ENCODE data around the gene TMCC1. TPM values are rescaled to one million over a fixed set of nuclear protein-coding genes. Genes with fewer than 3 reads are reported as not detected.
"Not testable (repeated sequence)": the region's sequence is repeated elsewhere in the genome, so short reads cannot be mapped to it uniquely, and the experiment has no call there.

Gene TMCC1
- total RNA-seq, 4 donors from 2014 or later: 23.2 to 78.7 (median 54.1) TPM

DNA sequence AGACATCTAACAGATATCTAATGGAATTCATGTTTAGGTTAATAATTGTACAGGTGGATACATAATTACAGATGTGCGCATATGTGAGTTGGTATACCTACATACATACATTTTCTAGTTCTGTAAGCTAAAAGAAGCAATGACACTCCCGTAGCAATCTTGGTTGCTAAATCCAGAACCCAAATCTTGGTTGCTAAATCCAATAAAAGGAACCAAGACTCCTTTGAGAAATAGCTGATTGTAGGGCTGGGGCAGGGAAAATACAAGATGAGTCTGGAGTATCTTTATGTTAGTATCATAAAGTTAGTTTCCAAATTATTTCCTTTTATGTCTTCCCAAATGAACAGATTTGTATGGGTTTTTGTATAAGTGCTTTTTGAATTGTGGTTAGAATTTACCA lies 135.2 kb downstream of the TMCC1 start:
- no peak overlapping the region for H3K27ac ChIP-seq
- no peak overlapping the region for H3K4me3 ChIP-seq
- H3K27me3 ChIP-seq: no peaks in the 10 kb centered on the region
- TF ChIP-seq POLR2A (IDR thresholded peaks at IDR 0.05): no peak
- no peak for TF ChIP-seq CTCF (IDR thresholded peaks at IDR 0.05)
- no peaks in the 10 kb centered on the region for H3K4me1 ChIP-seq
- no peaks in the 10 kb centered on the region for H3K9me3 ChIP-seq
- H3K36me3 ChIP-seq: no peaks in the 10 kb centered on the region
- intact Hi-C loops (cut with DNase I; ENCODE audit: low total_unique reads): no loop called here
- DNase-seq: no peak

- no peak for TF ChIP-seq POLR2A (IDR thresholded peaks at IDR 0.05)
- no peak for TF ChIP-seq CTCF (IDR thresholded peaks at IDR 0.05)
- DNase-seq: no peak
- Histone ChIP-seq H3K9me3 (no peaks in the 10 kb centered on the region), H3K27ac (no peak overlapping the region), H3K4me1 (no peaks in the 10 kb centered on the region), H3K36me3 (no peaks in the 10 kb centered on the region), H3K27me3 (no peaks in the 10 kb centered on the region), H3K4me3 (no peak overlapping the region)
- intact Hi-C loops (cut with DNase I; ENCODE audit: low total_unique reads): no loop called here
Measured at GRCh38 chr3:129756871-129757270, 136.6 kb downstream of the TMCC1 start.

DNA sequence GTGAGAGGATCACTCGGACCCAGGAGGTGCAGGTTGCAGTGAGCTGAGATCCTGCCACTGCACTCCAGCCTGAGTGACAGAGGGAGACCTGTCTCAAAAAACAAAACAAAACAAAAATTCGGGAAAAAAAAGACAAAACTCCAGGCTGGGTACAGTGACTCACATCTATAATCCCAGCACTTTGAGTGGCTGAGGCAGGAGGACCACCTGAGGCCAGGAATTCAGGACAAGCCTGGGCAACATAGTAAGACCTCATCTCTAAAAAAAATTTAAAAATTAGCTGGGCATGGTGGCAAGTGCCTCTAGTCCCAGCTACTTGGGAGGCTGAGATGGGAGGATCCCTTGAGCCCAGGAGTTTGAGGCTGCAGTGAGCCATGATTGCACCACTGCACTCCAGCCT lies 142.4 kb downstream of the TMCC1 start:
- DNase-seq; intact Hi-C loops (cut with DNase I; ENCODE audit: low total_unique reads); H3K9me3 ChIP-seq; H3K4me1 ChIP-seq; H3K4me3 ChIP-seq; H3K27me3 ChIP-seq; H3K36me3 ChIP-seq; H3K27ac ChIP-seq: not testable (repeated sequence)

- TF ChIP-seq POLR2A (IDR thresholded peaks at IDR 0.05) (no peak), CTCF (IDR thresholded peaks at IDR 0.05) (no peak)
- H3K4me3 ChIP-seq: no peak overlapping the region
- no peaks in the 10 kb centered on the region for H3K36me3 ChIP-seq
- H3K9me3 ChIP-seq: no peaks in the 10 kb centered on the region
- H3K4me1 ChIP-seq: no peaks in the 10 kb centered on the region
- no peaks in the 10 kb centered on the region for H3K27me3 ChIP-seq
- H3K27ac ChIP-seq: no peak overlapping the region
- intact Hi-C loops (cut with DNase I; ENCODE audit: low total_unique reads): no loop called here
- no peak for DNase-seq
Measured at GRCh38 chr3:129749692-129750091, 143.8 kb downstream of the TMCC1 start.

DNA sequence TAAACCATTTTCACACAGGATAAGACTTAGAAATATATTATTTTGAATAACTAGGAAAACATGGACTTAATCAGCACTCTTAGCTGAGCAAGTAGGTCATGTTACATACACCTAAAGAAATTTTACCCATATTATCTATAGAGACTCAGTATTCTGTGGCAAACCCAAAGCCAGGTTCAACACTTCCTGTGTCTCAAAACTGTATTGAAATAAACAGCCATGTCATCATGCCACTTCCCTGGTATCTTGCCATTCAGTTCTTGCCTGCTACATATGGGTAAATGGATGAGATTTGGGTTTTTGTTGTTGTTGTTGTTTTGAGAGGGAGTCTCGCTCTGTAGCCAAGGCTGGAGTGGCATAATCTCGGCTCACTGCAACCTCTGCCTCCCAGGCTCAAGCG lies 145.5 kb downstream of the TMCC1 start:
- H3K9me3 ChIP-seq: no peaks in the 10 kb centered on the region
- no peaks in the 10 kb centered on the region for H3K36me3 ChIP-seq
- intact Hi-C loops (cut with DNase I; ENCODE audit: low total_unique reads): no loop called here
- no peaks in the 10 kb centered on the region for H3K27me3 ChIP-seq
- no peak for TF ChIP-seq POLR2A (IDR thresholded peaks at IDR 0.05)
- no peak for TF ChIP-seq CTCF (IDR thresholded peaks at IDR 0.05)
- no peak overlapping the region for H3K27ac ChIP-seq
- no peak for DNase-seq
- H3K4me1 ChIP-seq: no peaks in the 10 kb centered on the region
- no peak overlapping the region for H3K4me3 ChIP-seq

DNA sequence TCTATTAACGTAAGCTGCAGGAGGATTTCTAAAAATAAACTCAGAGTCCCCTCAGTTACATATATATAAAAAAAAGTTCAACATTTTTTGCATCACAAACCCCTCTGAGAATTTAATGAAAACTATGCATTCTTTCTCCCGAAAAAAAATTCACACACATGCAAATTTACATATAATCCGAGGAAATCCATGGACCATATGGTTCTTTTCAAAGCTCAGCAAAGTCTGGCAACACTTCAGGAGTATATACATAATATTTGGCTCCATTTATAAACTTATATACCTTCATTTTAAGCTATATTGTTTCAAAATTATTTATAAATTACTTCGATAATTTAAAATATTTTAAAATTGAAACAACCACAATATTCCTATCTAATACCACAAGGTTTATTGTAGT lies 146.4 kb downstream of the TMCC1 start:
- H3K36me3 ChIP-seq: no peaks in the 10 kb centered on the region
- no peaks in the 10 kb centered on the region for H3K27me3 ChIP-seq
- no peak overlapping the region for H3K27ac ChIP-seq
- intact Hi-C loops (cut with DNase I; ENCODE audit: low total_unique reads): no loop called here
- H3K9me3 ChIP-seq: no peaks in the 10 kb centered on the region
- H3K4me1 ChIP-seq: no peaks in the 10 kb centered on the region
- H3K4me3 ChIP-seq: no peak overlapping the region
- no peak for DNase-seq
- TF ChIP-seq CTCF (IDR thresholded peaks at IDR 0.05): no peak
- no peak for TF ChIP-seq POLR2A (IDR thresholded peaks at IDR 0.05)
